ENCODE results near the gene PRMT2.

DNA sequence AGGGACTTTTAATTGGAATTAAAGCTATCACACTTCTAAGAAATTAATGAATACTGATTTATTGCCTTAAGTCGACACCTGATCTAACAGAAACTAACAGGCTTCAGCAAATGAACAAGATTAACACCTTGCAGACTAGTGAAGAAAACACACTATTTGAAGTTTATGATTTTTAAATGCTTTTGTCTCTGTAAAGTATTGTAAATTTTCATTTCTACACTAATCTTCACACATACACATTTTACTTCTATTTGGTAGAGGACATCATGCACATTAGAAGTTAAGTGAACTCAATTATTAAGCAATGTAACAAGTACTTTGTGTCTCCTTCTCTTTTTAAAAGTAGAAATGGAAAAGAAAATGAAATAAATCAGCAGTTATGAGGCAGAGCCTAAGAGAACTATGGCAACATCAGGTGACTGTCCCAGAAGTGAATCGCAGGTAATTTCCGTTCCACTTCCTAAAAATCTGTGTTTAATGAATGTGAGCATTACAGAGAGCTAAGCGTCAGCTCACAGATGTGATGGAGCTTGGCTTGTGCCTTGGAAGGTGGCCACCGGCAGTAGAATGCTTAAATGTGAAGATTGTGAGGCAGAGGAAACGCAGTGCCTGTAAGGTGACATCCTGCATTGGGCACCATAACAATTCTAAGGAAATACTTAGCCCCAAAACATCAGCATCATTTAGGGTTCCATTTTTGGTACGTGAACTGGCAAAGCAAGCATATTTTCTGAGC is 1.2 kb downstream of the PRMT2 start:
- TF ChIP-seq CTCF (IDR thresholded peaks at IDR 0.05 in 4 of 5, conservative IDR thresholded peaks at IDR 0.05 in 1 of 5) (no peak), POLR2A (IDR thresholded peaks at IDR 0.05) (no peak)
